ENCODE data around the gene HS3ST3A1. TPM values are rescaled to one million over a fixed set of nuclear protein-coding genes. Genes with fewer than 3 reads are reported as not detected.

HS3ST3A1 gene
- total RNA-seq, 1 donor from 2014 or later, result 4.1 TPM

DNA sequence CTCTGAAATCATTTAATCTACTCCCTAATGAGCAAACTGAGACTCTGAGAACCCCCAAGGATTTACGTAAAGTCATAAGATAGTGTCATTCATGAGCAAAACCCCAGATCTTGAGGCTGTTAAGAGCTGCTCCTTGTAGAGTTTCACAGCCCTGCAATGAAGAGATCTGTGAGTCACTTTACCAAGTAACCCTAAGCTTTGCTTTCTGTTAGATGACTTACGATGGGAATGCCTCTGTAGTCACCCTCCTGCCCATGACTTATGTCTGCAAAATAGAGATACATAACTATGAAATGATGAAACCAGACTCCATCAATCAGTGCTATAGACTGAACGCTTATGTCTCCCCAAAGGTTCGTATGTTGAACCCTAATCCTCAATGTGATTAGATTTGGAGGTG is 117.7 kb downstream of the HS3ST3A1 start:
- Mint-ChIP-seq H3K36me3 (ENCODE audit: low read depth) (no peaks in the 10 kb centered on the region), H3K27ac (no peak overlapping the region), H3K4me3 (no peak overlapping the region), H3K9me3 (peaks cover 14% of the 10 kb centered on the region), H3K27me3 (ENCODE audit: insufficient read depth) (no peaks in the 10 kb centered on the region), H3K4me1 (ENCODE audit: low read depth) (no peaks in the 10 kb centered on the region)
- no peak for DNase-seq (ENCODE audit: low spot score)
- intact Hi-C loops (cut with micrococcal nuclease), result no loop called here

DNA sequence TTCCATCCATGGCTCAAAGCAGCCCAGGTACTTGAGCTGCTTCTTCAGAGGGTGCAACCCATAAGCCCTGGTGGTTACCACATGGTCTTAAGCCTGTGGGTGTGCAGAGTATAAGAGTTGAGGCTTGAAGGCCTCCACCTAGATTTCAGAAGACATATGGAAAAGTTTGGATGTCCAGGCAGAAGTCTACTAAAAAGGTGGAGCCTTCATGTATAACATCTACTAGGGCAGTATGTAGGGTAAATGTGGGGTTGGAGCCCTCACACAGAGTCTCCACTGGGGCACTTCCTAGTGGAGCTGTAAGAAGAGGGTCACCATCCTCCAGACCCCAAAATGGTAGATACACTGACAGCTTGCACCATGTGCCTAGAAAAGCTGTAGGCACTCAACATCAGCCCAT is 120.9 kb downstream of the HS3ST3A1 start:
- Mint-ChIP-seq H3K9me3 (peaks cover 14% of the 10 kb centered on the region), H3K27me3 (ENCODE audit: insufficient read depth) (no peaks in the 10 kb centered on the region), H3K4me1 (ENCODE audit: low read depth) (no peaks in the 10 kb centered on the region), H3K4me3 (no peak overlapping the region), H3K36me3 (ENCODE audit: low read depth) (no peaks in the 10 kb centered on the region), H3K27ac (no peak overlapping the region)
- intact Hi-C loops (cut with micrococcal nuclease), result no loop called here
- DNase-seq (ENCODE audit: low spot score), result no peak

DNA sequence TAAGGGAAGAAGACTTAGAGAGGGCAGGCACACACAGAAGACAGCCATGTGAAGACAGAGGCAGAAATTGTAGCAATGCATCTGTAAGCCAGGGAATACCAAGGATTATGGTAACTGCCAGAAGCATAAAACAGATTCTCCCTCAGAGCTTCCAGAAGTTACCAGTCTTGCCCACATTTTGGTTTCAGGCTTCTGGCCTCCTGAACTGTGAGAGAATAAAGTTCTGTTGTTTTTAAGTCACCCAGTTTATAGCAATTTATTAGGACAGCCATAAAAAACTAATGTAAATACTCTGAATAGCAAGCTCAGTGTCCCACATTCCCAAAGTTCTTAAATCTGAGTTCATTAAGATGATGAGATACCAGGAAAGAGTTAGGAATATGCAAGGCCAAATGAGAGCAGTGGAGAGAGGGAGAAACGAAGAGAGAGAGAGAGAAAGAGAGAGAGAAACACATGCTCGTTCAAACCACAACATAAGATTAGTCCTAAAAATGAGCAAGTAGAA is 123.4 kb downstream of the HS3ST3A1 start:
- intact Hi-C loops (cut with micrococcal nuclease), result no loop called here
- H3K4me3 Mint-ChIP-seq, result no peak overlapping the region
- H3K4me1 Mint-ChIP-seq (ENCODE audit: low read depth), result no peaks in the 10 kb centered on the region
- no peak for DNase-seq (ENCODE audit: low spot score)
- H3K27me3 Mint-ChIP-seq (ENCODE audit: insufficient read depth), result no peaks in the 10 kb centered on the region
- peaks cover 14% of the 10 kb centered on the region for H3K9me3 Mint-ChIP-seq
- no peaks in the 10 kb centered on the region for H3K36me3 Mint-ChIP-seq (ENCODE audit: low read depth)
- H3K27ac Mint-ChIP-seq, result no peak overlapping the region

DNA sequence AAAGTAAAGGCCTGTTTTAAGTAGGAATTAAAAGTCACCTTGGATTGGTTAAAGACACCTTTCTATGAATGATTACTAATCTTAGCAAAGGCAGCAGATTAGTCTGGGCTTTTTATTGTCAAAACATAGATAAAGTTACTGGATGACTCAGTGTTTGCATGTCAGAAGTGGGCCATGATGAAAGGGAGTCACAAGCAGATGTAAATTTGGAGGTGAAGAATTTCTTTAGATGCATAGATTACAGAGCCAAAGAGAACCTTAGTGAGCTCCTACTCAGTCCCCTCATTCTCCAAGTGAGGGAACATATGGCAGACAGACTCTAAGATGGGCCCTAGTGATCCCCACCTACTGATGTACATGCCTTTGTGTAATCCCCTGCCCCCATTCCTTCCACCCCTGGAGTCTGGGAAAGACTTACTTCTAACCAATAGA is 124.5 kb downstream of the HS3ST3A1 start:
- H3K9me3 Mint-ChIP-seq, result peaks cover 14% of the 10 kb centered on the region
- no peaks in the 10 kb centered on the region for H3K4me1 Mint-ChIP-seq (ENCODE audit: low read depth)
- no peaks in the 10 kb centered on the region for H3K36me3 Mint-ChIP-seq (ENCODE audit: low read depth)
- H3K4me3 Mint-ChIP-seq, result no peak overlapping the region
- intact Hi-C loops (cut with micrococcal nuclease), result no loop called here
- no peaks in the 10 kb centered on the region for H3K27me3 Mint-ChIP-seq (ENCODE audit: insufficient read depth)
- H3K27ac Mint-ChIP-seq, result no peak overlapping the region
- DNase-seq (ENCODE audit: low spot score), result no peak

DNA sequence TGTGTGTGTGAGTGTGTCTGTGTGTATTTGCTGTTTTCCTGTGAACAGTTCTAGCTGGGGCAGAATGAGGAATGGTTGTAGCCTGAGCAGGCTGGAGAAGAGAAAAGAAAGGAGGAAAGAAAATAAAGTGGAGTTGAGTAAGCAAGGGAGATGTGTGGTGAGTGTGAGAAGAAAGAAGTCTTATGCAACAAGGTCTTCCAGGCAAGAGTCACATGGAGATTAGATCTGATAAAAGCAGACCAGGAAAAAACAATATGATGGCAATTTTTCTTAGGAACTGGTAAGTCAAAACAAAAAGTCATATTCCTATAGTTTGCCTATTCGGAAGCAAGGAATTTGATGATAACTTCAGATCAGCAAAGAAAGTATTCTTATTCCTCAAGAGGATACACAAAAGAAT is 125.0 kb downstream of the HS3ST3A1 start:
- no peak for DNase-seq (ENCODE audit: low spot score)
- intact Hi-C loops (cut with micrococcal nuclease), result no loop called here
- Mint-ChIP-seq H3K4me1 (ENCODE audit: low read depth) (no peaks in the 10 kb centered on the region), H3K9me3 (peaks cover 12% of the 10 kb centered on the region), H3K27ac (no peak overlapping the region), H3K27me3 (ENCODE audit: insufficient read depth) (no peaks in the 10 kb centered on the region), H3K4me3 (no peak overlapping the region), H3K36me3 (ENCODE audit: low read depth) (no peaks in the 10 kb centered on the region)

DNA sequence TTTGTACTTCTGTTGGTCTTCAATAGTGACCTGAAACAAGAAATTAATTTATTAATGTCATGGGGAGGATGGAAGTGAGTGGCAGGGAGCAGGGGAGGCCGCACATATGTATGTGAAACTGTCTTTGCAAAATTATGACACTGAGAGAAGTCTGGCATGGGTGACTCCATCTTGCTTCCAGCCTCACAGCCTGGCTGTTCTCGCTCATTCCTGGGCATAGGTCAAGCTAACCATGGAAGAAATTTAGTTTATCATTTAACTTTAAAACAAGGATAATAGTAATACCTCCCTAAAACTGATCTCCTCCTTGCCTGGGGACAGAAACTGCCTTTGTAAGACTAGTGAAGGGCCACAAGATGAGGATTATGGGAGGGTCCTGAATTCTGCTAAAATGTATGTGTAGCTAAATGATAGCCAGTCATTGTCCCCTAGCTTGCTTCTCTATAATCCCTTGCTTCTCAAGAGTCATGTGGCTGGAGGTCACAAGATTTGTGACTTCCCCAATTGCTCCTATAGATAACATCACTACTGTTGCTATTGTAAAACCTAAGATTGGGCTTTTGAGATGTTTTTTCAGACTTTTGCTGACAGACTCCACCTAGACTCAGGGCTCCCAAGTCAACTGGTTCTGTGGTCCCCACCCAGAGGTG is 126.0 kb downstream of the HS3ST3A1 start:
- peaks cover 8% of the 10 kb centered on the region for H3K9me3 Mint-ChIP-seq
- no peak for DNase-seq (ENCODE audit: low spot score)
- no peak overlapping the region for H3K27ac Mint-ChIP-seq
- H3K4me1 Mint-ChIP-seq (ENCODE audit: low read depth), result no peaks in the 10 kb centered on the region
- H3K27me3 Mint-ChIP-seq (ENCODE audit: insufficient read depth), result no peaks in the 10 kb centered on the region
- H3K4me3 Mint-ChIP-seq, result no peak overlapping the region
- intact Hi-C loops (cut with micrococcal nuclease), result no loop called here
- H3K36me3 Mint-ChIP-seq (ENCODE audit: low read depth), result no peaks in the 10 kb centered on the region

DNA sequence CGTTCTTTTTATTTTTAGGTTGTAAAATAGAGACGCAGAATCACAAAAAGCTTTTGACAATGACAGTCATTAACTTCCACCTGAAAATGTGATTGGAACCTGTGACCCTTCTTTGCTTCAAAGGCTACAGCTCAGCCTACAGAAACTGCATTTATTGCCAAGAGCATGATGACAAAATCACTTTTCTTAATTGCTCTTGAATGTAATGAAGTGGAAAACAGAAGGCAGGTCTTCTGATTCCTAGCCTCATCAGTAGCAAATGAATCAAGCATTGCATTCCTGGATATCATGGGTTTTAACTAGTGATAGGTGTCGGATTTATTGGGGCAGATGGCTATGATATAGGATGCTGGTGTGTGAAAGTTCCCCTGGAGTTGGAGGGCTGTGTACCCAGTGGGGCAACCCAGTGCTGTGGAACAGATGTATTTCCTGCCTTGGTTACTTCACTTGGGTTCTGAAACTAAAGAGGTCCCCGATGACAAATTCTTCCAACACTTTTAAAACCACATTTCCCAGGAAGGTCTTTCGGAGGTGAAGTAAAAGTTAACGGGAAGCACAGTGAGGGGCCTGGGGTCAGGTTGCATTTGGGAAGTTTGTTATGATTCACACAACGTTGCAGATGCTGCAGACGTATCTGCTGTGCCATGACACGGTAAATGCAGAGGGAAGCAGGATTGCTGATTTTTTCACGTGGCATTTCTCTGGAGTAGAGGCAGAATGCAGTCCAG is 127.5 kb downstream of the HS3ST3A1 start:
- no peaks in the 10 kb centered on the region for H3K36me3 Mint-ChIP-seq (ENCODE audit: low read depth)
- no peaks in the 10 kb centered on the region for H3K4me1 Mint-ChIP-seq (ENCODE audit: low read depth)
- no peaks in the 10 kb centered on the region for H3K9me3 Mint-ChIP-seq
- no peaks in the 10 kb centered on the region for H3K27me3 Mint-ChIP-seq (ENCODE audit: insufficient read depth)
- no peak overlapping the region for H3K27ac Mint-ChIP-seq
- no peak overlapping the region for H3K4me3 Mint-ChIP-seq
- no peak for DNase-seq (ENCODE audit: low spot score)
- intact Hi-C loops (cut with micrococcal nuclease), result no loop called here

DNA sequence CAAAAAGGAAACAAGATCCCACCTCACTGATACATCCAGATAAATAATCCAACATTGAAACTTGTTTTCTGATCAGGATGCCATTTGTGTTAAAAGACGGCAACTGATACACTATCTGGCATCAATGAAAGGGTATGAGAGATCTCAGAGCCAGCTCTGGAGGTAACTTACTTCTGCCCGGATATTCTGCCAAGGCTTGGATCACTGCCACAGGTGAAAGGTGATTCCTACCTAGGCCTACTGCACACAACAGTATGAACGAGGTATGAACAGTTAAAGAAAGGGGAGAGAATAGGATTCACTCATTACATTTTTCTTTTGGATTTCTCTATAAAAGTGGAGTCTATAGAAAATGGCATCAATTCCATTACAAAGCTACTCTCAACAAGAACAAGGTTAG is 136.1 kb downstream of the HS3ST3A1 start:
- Mint-ChIP-seq H3K9me3 (no peaks in the 10 kb centered on the region), H3K4me1 (ENCODE audit: low read depth) (no peaks in the 10 kb centered on the region), H3K36me3 (ENCODE audit: low read depth) (no peaks in the 10 kb centered on the region), H3K4me3 (no peak overlapping the region), H3K27me3 (ENCODE audit: insufficient read depth) (no peaks in the 10 kb centered on the region), H3K27ac (no peak overlapping the region)
- intact Hi-C loops (cut with micrococcal nuclease), result no loop called here
- no peak for DNase-seq (ENCODE audit: low spot score)

DNA sequence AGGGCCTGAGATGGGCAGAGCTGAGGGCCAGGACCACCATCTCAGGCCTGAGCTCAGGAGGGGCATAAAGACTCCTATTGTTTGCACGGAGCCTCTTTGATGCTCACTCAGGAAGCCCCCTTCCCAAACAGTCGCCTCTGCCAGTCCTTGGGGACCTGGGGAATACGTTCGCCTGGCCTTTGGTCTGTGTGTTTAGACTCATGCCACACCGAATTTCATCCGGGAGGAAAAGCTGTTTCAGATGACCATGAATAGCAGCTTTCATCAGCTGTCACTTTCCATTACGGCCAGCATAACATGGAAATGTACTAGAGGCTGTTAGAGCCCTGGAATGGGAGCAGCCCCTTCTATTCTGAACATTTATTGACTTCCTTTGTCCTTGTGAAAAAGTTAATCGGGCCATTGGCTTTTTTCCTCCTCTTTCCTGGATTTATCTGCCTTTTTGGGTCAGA is 139.0 kb downstream of the HS3ST3A1 start:
- H3K27ac Mint-ChIP-seq, result no peak overlapping the region
- H3K9me3 Mint-ChIP-seq, result no peaks in the 10 kb centered on the region
- intact Hi-C loops (cut with micrococcal nuclease), result no loop called here
- H3K36me3 Mint-ChIP-seq (ENCODE audit: low read depth), result no peaks in the 10 kb centered on the region
- H3K4me1 Mint-ChIP-seq (ENCODE audit: low read depth), result no peaks in the 10 kb centered on the region
- DNase-seq (ENCODE audit: low spot score), result no peak
- H3K27me3 Mint-ChIP-seq (ENCODE audit: insufficient read depth), result no peaks in the 10 kb centered on the region
- H3K4me3 Mint-ChIP-seq, result no peak overlapping the region

DNA sequence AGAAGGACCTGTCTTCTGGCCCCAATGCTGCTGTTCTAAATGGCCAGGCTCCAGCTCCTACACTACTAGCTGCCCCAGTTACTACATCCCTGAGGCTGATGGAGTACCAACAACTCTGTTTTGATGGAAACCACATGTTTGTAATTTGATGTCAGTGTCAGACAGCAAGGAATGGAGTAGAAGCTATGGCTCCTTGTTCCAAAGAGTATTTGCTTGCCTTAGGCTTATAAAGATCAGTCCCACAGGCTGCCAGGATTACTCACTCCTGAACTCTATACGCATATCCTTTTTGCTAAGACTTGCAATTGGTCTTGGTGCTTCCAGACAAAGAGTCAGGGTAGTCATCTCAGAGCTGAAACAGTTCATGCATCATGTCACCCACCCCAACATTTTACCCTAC is 139.6 kb downstream of the HS3ST3A1 start:
- Mint-ChIP-seq H3K4me3 (no peak overlapping the region), H3K36me3 (ENCODE audit: low read depth) (no peaks in the 10 kb centered on the region), H3K9me3 (no peaks in the 10 kb centered on the region), H3K4me1 (ENCODE audit: low read depth) (no peaks in the 10 kb centered on the region), H3K27ac (no peak overlapping the region), H3K27me3 (ENCODE audit: insufficient read depth) (no peaks in the 10 kb centered on the region)
- no peak for DNase-seq (ENCODE audit: low spot score)
- intact Hi-C loops (cut with micrococcal nuclease), result no loop called here

DNA sequence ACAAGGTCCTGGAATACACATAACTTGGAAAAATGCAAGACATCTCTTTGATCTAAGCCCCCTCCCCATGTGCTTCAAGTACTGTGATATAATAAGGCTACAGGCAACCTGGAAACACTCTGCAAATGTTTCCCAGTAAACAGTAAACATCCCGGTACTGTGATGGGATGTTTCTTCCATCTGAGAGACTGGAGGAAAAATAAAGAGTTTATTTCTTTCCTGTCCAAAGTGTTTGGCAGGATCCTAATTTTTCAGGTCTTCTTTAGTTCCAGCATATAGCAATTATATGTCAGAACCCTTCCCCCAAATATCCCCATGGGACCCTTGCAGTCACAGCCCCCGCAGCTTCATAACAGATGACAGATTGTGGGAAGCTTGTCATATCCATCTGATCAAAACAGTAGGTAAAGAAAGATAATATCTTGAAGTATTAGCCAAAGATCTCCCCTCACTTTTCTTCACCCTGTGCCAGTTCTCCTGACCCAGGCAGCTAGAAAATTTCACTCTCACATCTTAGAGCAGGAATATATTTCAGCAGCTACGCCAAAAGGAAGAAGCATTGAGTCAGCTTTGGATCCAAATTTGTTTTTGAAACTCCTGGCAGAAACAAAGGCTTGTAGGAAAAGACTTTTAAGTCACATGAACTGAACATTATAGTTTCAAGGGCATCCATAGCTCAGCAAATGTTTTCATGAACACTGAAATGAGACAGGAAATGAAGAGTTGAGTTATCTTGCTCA is 141.3 kb downstream of the HS3ST3A1 start:
- no peaks in the 10 kb centered on the region for H3K9me3 Mint-ChIP-seq
- no peak overlapping the region for H3K27ac Mint-ChIP-seq
- H3K27me3 Mint-ChIP-seq (ENCODE audit: insufficient read depth), result no peaks in the 10 kb centered on the region
- H3K4me3 Mint-ChIP-seq, result no peak overlapping the region
- intact Hi-C loops (cut with micrococcal nuclease), result no loop called here
- no peak for DNase-seq (ENCODE audit: low spot score)
- no peaks in the 10 kb centered on the region for H3K36me3 Mint-ChIP-seq (ENCODE audit: low read depth)
- no peaks in the 10 kb centered on the region for H3K4me1 Mint-ChIP-seq (ENCODE audit: low read depth)

DNA sequence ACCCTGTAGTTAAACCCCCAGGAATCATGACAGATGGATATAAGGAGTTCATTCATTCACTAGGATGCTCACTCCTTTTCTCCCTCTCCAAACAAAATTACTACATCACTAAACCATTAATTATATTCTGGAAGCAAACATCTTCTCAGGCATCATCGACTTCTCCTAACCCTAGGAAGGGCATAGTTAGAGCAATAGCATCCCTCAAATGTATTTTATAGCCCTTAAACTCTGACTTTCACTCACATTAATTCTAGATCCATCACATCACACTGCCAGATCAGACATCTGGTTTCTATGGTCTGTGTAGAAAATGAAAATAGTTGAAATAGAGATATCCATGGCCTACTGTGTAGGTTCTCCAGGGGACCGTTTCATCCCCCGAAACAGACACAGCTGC is 143.9 kb downstream of the HS3ST3A1 start:
- Mint-ChIP-seq H3K27me3 (ENCODE audit: insufficient read depth) (no peaks in the 10 kb centered on the region), H3K36me3 (ENCODE audit: low read depth) (no peaks in the 10 kb centered on the region), H3K4me3 (no peak overlapping the region), H3K27ac (no peak overlapping the region), H3K9me3 (no peaks in the 10 kb centered on the region), H3K4me1 (ENCODE audit: low read depth) (no peaks in the 10 kb centered on the region)
- no peak for DNase-seq (ENCODE audit: low spot score)
- intact Hi-C loops (cut with micrococcal nuclease), result no loop called here

Measured in activated T-helper 1 cell treated with anti-CD3 and anti-CD28 coated beads, Interleukin-12 subunit alpha, Interleukin-12 subunit beta, Interleukin-2, Interleukin-4 antibody, amounts not matched to agents 30 ng/mL and 10 ng/mL and 1 ng/mL, durations not matched to agents 14 hours and 24 hours and 36 hours (primary cell).